Brain microvascular endothelial cell (primary cell): ENCODE measurements around the gene BAHD1.

ENCODE experiments used
- DNase-seq: peaks from one replicate; pipeline ENCODE4 v3.0.0-alpha.2; 2020
- H3K27ac ChIP-seq: fragments of 250-450 bp; sonication (Bioruptor Pico); 2 replicates; pipeline ENCODE4 v1.5.1; 2020; ENCODE audit warnings: mild to moderate bottlenecking, moderate library complexity
- H3K27me3 ChIP-seq: fragments of 250-450 bp; sonication (Bioruptor Pico); replicated peaks from 2 replicates; pipeline ENCODE4 v1.5.1; 2020; ENCODE audit warnings: mild to moderate bottlenecking
- H3K36me3 ChIP-seq: fragments of 250-450 bp; sonication (Bioruptor Pico); replicated peaks from 2 replicates; pipeline ENCODE4 v1.5.1; 2020; ENCODE audit warnings: mild to moderate bottlenecking
- H3K4me3 ChIP-seq: 2 replicates; pipeline ENCODE4 v1.5.1; 2011; ENCODE audit warnings: low read depth, mild to moderate bottlenecking, control low read depth, low read length, moderate library complexity
- in situ Hi-C: cut with HindIII; loops from 2 replicates; pipeline ENCODE4 v1.10.0; 2017; ENCODE audit warnings: low sequenced_read_pairs, low pct_ligation_motif_present
- TF ChIP-seq, protein P1 (sequence below): IDR thresholded peaks from 2 replicates; pipeline ENCODE4 v1.5.1; 2011; ENCODE audit warnings: low read depth, mild to moderate bottlenecking, moderate library complexity, low read length, control low read depth, inconsistent platforms; ENCODE audit errors: missing control alignments

Gene BAHD1

DNA sequence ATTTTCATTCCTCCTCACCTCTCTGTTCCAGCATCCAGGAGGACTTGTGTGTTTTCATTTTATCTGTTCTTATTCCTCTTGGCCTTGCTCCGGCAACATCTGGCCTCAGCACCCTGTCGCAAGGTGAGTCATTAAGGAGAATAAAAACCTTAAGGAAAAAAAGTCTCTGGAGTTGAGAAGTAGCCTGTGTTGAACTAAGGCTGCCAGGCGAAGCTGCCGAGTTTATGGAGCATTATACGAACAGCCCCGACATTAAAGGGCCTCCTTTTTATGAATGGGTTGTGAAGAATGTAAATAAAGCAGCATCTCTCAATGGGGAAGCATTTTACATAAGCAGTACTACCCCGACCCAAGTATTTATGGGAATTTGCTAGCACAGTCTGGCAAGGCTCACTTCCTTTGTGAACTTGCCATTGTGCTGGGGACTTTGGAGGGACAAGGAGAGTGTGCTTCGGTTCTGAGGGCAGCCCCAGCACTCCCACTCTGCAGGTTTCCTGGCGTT lies 4.7 kb downstream of the BAHD1 start:
- in situ Hi-C loops, result no loop called here
- Histone ChIP-seq H3K4me3 (no peak overlapping the region), H3K27me3 (no peaks in the 10 kb centered on the region), H3K27ac (no peak overlapping the region), H3K36me3 (no peaks in the 10 kb centered on the region)
- no peak for DNase-seq
- TF ChIP-seq, protein P1, sequence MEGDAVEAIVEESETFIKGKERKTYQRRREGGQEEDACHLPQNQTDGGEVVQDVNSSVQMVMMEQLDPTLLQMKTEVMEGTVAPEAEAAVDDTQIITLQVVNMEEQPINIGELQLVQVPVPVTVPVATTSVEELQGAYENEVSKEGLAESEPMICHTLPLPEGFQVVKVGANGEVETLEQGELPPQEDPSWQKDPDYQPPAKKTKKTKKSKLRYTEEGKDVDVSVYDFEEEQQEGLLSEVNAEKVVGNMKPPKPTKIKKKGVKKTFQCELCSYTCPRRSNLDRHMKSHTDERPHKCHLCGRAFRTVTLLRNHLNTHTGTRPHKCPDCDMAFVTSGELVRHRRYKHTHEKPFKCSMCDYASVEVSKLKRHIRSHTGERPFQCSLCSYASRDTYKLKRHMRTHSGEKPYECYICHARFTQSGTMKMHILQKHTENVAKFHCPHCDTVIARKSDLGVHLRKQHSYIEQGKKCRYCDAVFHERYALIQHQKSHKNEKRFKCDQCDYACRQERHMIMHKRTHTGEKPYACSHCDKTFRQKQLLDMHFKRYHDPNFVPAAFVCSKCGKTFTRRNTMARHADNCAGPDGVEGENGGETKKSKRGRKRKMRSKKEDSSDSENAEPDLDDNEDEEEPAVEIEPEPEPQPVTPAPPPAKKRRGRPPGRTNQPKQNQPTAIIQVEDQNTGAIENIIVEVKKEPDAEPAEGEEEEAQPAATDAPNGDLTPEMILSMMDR, result no peak

DNA sequence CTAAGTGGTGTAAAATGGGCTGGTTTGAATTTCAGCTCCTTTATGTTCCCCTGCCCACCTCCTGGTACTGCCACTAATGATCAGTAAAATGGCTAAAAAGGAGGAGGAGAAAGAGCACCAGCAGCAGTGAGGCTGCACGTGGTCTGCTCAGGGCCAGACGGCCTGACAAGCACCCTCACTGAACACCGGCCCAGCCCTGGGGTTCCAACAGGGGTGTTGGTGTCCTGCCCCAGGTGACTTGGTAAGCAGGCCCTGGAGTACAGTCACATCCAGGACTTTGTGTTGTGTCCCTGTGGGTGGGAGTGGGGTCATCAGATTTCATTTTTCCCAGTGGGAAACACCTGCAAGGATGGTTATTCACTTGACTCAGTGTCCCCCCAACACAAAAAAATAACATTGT lies 5.4 kb downstream of the BAHD1 start:
- H3K4me3 ChIP-seq, result no peak overlapping the region
- TF ChIP-seq, protein P1, result no peak
- no peak for DNase-seq
- no peak overlapping the region for H3K27ac ChIP-seq
- no peaks in the 10 kb centered on the region for H3K27me3 ChIP-seq
- in situ Hi-C loops, result no loop called here
- no peaks in the 10 kb centered on the region for H3K36me3 ChIP-seq

DNA sequence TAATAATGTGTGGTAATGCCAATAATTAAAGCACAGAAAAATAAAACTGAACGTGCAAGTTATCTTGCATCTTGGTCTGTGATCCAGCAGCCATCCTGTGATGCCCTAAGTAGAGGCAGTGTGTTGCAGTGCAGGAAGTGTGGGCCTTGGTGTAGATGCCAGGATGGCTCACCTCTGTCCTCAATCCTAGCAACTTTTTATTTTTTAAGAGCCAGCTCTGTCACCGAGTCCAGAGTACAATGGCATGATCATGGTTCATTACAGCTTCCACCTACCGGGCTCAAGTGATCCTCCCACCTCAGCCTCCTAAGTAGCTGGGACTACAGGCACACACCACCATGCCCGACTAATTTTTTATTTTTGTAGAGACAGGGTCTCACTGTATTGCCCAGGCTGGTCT lies 7.6 kb downstream of the BAHD1 start:
- TF ChIP-seq, protein P1, result no peak

DNA sequence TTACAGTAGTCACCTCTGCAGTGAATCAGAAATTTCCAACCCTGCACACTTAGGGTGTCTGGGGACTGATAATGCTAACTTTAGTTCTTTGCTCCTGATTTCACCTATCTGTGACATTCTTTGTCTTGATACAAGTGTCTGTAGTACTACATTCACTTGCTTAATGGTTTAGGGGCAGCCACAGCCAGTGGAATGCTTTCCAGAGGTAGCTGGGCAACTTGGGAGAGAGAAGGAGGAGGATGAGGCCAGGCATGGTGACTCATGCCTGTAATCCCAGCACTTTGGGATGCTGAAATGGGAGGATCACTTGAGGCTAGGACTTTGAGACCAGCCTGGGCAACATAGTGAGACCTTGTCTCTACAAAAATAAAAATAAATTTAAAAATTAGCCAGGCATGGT lies 8.5 kb downstream of the BAHD1 start:
- TF ChIP-seq, protein P1, result no peak
- no peak overlapping the region for H3K27ac ChIP-seq
- in situ Hi-C loops, result no loop called here
- no peak for DNase-seq
- H3K4me3 ChIP-seq, result no peak overlapping the region
- H3K36me3 ChIP-seq, result no peaks in the 10 kb centered on the region
- no peaks in the 10 kb centered on the region for H3K27me3 ChIP-seq

More for the DNA sequence above, 7.6 kb downstream of the BAHD1 start:
- no peaks in the 10 kb centered on the region for H3K36me3 ChIP-seq
- H3K27me3 ChIP-seq, result no peaks in the 10 kb centered on the region
- DNase-seq, result no peak
- H3K27ac ChIP-seq, result no peak overlapping the region
- in situ Hi-C loops, result no loop called here
- H3K4me3 ChIP-seq, result no peak overlapping the region

DNA sequence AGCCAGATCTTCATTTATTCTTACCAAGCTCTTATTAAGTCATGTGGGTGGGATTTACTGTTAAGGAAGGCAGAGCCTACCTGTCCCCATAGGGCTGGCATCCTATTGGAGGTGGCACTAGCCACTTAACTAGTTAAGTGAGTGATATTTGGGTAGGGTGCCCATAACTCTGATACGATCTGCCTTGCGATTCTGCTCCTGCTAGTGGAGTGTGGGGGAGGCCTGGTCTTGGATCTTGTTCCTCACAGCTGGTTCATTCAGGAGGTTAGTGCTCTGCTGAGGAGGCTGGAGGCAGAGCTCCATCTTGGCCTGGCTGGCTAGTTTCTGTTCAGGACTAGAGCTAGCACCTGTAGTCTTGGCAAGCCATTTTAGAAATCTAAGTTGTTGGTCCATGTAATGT lies 9.3 kb downstream of the BAHD1 start:
- H3K36me3 ChIP-seq, result no peaks in the 10 kb centered on the region
- no peaks in the 10 kb centered on the region for H3K27me3 ChIP-seq
- TF ChIP-seq, protein P1, result no peak
- no peak overlapping the region for H3K27ac ChIP-seq
- H3K4me3 ChIP-seq, result no peak overlapping the region
- DNase-seq, result no peak
- in situ Hi-C loops, result no loop called here

DNA sequence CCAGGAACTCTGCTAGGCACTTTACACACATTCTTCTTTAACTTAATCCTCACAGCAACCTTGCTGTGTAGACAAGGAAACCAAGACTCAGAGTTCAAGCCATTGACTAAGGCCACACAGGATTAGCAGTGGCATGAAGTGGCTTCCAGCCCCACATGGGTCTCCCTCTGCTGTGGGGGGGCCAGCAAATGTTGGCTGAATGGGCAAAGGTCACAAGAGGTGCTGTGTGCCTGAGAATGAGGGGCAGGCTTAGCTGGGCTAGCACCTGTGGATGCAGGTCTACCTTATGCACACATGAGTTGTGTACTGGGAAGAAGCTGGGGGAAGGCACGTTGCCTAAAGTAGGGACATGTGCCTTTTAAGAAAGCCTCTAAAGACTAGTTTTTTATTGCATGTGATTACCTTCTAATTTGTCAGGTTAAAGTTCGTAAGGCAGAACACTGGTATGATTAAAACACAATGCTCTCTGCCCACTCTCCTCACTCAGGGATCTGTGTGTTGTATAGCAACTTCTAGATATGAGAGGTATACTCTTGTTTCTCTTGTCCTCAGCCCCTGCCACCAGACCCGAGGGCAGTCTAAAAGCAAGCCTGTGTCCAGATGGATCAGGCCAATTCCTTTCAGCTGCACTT lies 10.9 kb downstream of the BAHD1 start:
- no peak overlapping the region for H3K27ac ChIP-seq
- TF ChIP-seq, protein P1, result no peak

More for the DNA sequence above, 10.9 kb downstream of the BAHD1 start:
- in situ Hi-C loops, result no loop called here
- no peak overlapping the region for H3K4me3 ChIP-seq
- H3K36me3 ChIP-seq, result no peaks in the 10 kb centered on the region
- no peak for DNase-seq
- no peaks in the 10 kb centered on the region for H3K27me3 ChIP-seq
